HG03025 (cell line): ENCODE measurements around the gene SEC23A.
"Not testable (repeated sequence)": the region's sequence is repeated elsewhere in the genome, so short reads cannot be mapped to it uniquely, and the experiment has no call there.

ENCODE experiments used
- ATAC-seq: cut with Tn5 transposase; IDR thresholded peaks from one replicate; pipeline ENCODE4 v1.9.1; 2021; ENCODE audit warnings: mild to moderate bottlenecking, moderate library complexity; ENCODE audit not compliant: unreplicated experiment, low FRiP score

Gene SEC23A

DNA sequence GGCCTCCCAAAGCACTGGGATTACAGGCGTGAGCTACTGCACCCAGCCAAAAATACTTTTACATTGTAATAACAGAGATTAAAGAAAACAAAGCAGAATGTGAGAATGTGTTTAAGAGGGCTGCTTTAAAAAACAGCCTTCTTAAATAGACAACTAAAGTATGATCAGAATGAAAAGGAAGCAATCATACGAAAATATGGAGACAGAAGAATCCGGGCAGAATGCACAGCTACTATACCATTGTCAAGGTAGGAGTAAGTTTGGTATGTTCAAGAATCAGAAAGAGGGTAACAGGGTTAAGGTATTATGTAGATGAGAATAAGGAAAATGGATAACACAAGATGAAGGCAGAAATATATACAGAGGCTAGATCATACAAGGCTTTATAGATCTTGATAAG is 8.5 kb downstream of the SEC23A start:
- ATAC-seq: no peak

DNA sequence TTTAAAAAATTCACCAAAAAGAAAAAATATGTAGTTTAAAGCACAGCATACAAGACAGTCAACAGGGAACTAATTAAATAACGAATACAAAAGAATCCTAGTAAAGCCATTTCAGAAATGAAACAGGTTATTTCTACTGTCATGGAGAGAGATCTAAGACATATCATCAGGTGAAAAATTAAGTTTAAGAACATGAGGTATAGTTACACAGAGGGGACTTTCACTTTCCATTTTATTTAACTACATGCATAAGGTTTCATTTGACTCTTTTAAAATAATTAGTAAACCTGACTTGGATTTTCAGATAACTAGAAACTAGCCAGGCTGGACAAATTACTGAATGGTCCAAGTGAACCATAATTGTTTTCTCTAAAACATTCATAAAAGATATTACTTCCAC is 11.3 kb downstream of the SEC23A start:
- no peak for ATAC-seq

GRCh38 chr14:39090548-39091111 is 12.4 kb downstream of the SEC23A start:
- ATAC-seq: no peak

GRCh38 chr14:39087493-39087892 is 15.5 kb downstream of the SEC23A start:
- ATAC-seq: no peak

- ATAC-seq: no peak
Observed at GRCh38 chr14:39085933-39086332, 17.1 kb downstream of the SEC23A start.

- no peak for ATAC-seq
Observed at GRCh38 chr14:39083127-39083526, 19.9 kb downstream of the SEC23A start.

DNA sequence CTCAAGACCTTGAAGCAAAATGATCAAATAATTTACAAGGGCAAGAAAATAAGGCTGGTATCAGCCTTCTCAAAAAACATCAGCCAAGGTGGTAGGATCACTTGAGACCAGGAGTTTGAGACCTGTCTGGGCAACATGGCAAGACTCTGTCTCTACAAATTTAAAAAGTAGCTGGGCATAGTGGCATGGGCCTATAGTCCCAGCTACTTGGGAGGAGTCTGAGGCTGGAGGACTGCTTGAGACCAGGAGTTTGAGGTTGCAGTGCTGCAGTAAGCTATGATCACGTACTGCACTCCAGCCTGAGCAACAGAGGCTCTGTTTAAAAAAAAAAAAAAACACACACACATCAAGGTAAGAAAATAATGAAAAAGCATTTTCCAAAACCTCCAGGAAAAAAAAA is 22.1 kb downstream of the SEC23A start:
- no peak for ATAC-seq

- no peak for ATAC-seq
Observed at GRCh38 chr14:39071096-39071495, 31.9 kb downstream of the SEC23A start.

DNA sequence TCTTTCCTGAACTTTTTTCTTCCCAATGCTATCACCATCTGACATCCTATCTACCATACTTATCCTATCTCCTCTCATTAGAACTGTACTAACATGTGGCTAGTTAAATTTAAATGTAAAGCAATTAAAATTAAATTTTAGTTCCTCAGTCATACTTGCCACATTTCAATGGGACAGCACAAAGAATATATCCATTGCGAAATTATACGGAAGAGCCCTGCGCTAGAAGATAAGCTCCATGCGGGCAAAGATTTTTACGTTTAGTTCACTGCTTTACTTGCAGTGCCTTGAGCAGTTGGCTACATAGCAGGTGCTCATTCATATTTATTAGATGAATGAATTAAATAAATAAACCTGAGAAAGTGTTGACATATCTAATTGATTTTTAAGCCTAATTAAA is 33.1 kb downstream of the SEC23A start:
- ATAC-seq: no peak

DNA sequence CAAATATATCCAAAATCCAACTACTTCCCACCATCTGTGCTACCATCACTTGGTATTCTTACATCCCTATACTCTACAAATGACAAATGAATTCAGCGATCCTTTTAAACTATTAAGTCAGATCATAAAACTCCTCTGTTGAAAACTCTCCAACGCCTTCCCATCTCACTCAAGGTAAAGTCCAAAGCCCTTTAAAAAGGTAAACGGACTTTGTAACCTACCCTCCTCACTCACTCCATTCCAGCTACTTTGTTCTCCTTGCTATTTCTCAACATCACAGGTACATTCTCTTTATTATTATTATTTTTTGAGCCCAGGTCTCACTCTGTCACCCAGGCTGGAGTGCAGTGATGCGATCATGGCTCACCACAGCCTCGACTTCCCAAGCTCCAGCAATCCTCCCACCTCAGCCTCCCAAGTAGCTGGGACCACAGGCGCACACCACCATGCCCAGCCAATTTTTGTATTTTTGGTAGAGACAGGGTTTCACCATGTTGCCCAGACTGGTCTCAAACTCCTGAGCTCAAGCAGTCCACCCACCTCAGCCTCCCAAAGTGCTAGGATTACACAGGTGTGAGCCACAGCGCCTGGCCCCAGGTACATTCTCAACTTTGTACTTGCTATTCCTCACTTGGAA is 33.7 kb downstream of the SEC23A start:
- ATAC-seq: not testable (repeated sequence)

DNA sequence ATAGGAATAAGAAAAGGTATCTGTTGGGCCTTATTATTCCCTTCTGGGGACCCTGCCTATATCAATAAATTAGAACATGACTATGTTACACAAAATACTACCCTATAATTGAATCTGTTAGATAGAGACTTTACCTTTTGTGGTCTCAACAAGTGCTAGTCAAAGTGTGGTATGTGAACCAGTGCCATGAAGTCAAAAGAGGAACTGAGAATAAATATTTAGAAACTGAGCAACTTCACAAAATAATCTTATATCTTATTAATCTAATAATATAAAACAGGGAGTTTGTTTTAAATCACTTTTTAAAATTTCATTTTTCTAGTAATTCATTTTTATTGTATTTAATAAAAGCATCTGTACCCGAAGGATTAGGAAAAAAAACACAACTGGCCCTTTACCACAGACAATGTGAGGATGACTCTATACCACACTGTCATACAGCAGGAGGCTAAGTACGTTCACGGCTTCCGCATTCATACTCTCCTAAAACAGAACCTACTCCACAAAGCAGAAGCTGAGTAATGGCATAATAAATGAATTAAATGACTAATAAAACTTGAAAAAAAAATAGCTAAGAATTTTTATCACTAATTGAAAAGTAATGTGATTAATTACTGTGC is 42.1 kb downstream of the SEC23A start:
- ATAC-seq: peak; percentile 96

DNA sequence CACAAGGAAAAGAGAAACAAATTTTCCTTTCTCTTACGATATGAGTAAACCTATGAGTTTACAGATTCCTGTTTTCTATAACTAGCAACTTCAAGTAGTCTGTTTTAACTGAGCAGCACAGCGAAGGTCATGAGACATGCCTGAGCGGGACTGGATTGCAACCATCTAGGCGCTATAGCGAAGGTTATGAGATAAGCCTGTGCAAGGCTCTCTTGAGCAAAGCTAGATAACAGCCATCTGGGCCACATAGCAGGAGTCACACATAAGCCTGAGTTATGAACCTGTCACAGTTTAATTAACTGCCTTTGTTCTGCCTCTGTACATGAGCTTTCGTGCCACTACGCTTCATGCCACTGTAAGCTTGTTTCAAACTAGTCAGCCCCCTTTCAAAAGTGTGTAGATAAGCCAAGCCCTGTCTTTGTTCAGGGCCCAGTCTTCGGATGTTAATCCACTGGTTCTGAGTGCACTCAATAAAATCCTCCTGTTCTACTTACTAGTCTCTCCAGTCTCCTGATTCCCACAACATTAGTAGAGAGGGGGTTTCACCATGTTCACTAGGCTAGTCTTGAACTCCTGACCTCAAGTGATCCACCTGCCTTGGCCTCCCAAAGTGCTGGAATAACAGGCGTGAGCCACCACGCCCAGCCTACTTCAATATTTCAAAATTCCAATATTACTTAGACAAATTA is 47.1 kb downstream of the SEC23A start:
- no peak for ATAC-seq

- ATAC-seq: not testable (repeated sequence)
Observed at GRCh38 chr14:39052869-39053454, 50.1 kb downstream of the SEC23A start.

- no peak for ATAC-seq
Observed at GRCh38 chr14:39050389-39050788, 52.6 kb downstream of the SEC23A start.

- not testable (repeated sequence) for ATAC-seq
Observed at GRCh38 chr14:39045889-39046288, 57.1 kb downstream of the SEC23A start.

DNA sequence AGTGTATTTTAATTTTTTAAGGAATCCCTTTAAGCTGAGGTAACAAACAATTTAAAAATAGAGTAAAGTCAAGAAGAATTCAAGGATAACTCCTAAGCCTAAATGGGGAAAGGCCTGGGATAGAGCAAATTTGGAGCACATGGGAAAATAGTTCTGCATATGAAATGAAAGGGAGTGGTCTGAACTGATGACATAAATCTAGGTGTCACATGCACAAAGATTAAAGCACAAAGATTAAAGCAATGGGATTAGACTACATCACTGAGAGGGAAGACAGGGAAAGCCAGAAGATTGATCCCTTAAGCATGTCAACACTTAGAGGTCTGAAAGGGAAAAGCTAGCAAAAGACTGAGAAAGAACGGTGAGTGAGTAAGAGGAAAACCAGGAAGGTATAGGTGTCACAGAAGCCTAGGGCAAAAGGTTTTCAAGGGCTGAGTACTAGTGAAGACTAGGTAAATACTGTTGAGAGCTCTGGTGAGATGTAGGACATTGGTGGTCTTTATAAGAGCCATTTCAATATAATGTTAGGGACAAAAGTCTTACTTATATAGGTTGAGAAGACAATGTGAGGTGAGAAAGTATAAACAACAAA is 59.6 kb downstream of the SEC23A start:
- no peak for ATAC-seq

- no peak for ATAC-seq
Observed at GRCh38 chr14:39040529-39040928, 62.5 kb downstream of the SEC23A start.

GRCh38 chr14:39038542-39038941 is 64.5 kb downstream of the SEC23A start:
- no peak for ATAC-seq

DNA sequence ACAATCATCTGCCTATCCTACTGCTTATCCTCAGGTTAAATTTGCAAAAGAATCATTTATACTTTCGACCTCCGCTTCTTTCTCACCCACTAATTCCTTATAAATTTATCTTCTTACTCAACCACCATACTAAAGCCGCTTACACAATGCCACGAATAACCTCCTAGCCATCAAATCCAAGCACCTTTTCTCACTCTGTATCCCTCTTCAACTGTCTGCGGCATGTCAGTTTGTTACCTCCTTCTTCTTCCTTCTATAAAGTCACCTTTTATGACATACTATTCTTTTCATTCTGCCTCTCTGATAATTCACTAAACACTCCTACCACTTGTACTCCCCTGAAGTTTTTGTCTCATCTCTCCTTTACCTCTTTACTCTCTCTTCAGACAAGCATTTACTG is 66.3 kb downstream of the SEC23A start:
- ATAC-seq: no peak

GRCh38 chr14:39035336-39035735 is 67.7 kb downstream of the SEC23A start:
- ATAC-seq: no peak
